Activated CD8-positive, alpha-beta T cell treated with anti-CD3 and anti-CD28 coated beads for 36 hours (primary cell): ENCODE results near the gene RNF220. TPM values are rescaled to one million over a fixed set of nuclear protein-coding genes. Genes with fewer than 3 reads are reported as not detected.

Source experiments
- ATAC-seq: fragments of 200-7000 bp; cut with Tn5 transposase; one replicate; pipeline ENCODE4 v1.10.0; 2021; ENCODE audit warnings: mild to moderate bottlenecking, moderate library complexity
- CTCF ChIA-PET: fragments of 350-600 bp; sonication (Branson Sonifier 250); formaldehyde crosslinking; loops from one replicate; lab custom pipeline; 2021; ENCODE audit warnings: antibody characterized with exemption; lab: Charles Lee
- POLR2A ChIA-PET: fragments of 350-600 bp; sonication (Branson Sonifier 250); formaldehyde crosslinking; loops from one replicate; lab custom pipeline; 2021; ENCODE audit warnings: antibody characterized with exemption; lab: Charles Lee
- DNase-seq: peaks from one replicate; pipeline ENCODE4 v3.0.0-alpha.2; 2020
- H3K27ac Mint-ChIP-seq: one replicate; pipeline ENCODE4 v1.8.0; 2021; ENCODE audit warnings: mild to moderate bottlenecking, mixed read lengths
- H3K27me3 Mint-ChIP-seq: one replicate; pipeline ENCODE4 v1.8.0; 2021; ENCODE audit warnings: mixed read lengths
- H3K36me3 Mint-ChIP-seq: one replicate; pipeline ENCODE4 v1.8.0; 2021; ENCODE audit warnings: low read depth, mixed read lengths
- H3K4me1 Mint-ChIP-seq: one replicate; pipeline ENCODE4 v1.8.0; 2021; ENCODE audit warnings: low read depth, mixed read lengths
- H3K4me3 Mint-ChIP-seq: one replicate; pipeline ENCODE4 v1.8.0; 2021; ENCODE audit warnings: mild to moderate bottlenecking, moderate library complexity, mixed read lengths
- H3K9me3 Mint-ChIP-seq: one replicate; pipeline ENCODE4 v1.8.0; 2021; ENCODE audit warnings: mixed read lengths
- CTCF ChIP-seq: fragments of 200-600 bp; IDR thresholded peaks from one replicate; pipeline ENCODE4 v1.8.0; 2022; ENCODE audit warnings: antibody characterized with exemption, mild to moderate bottlenecking
- intact Hi-C: fragments of 100-400 bp; cut with micrococcal nuclease; formaldehyde crosslinking; loops from one replicate; pipeline ENCODE4 v1.10.0; 2022
- total RNA-seq, 2 experiments: library from RNA; stranded (reverse); gene quantifications; one replicate each; pipeline ENCODE4 v1.2.3, GENCODE V29; 2021

The RNF220 gene
- total RNA-seq, 2 experiments from 2014 or later = 71.9 to 79.1 TPM

DNA sequence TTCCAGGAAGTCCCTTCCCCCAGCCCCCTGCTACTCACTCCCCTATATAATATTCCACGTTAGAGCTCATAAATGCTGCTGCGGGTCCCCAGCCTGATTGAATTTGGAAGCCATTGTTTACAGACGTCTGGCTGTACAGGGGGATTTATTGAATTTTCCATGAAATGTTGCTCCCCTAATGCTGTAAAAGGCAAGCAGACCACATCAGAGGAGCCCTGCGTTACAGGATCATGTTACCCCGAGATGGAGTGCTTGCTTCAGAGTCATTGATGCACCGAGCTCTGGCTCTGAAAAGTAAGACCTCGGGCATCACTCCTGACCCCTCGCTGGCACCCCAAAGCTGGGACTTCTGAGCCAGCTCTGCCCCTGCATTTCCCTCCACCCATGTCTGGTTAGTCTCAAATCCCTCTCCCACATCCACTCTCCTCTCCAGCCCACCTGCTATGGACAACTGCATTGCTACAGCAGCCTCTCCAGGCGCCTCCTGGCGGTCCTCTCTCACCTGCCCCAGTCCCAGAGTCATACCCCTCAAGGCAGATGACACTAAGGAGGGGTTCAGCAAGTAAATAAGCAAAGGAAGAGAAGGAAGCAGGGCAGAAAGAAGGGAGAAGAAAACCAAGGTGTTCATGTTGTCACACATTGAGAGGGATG, 141.5 kb downstream of the RNF220 start:
- Mint-ChIP-seq H3K27me3 (peaks cover 7% of the 10 kb centered on the region), H3K9me3 (no peaks in the 10 kb centered on the region), H3K4me3 (no peak overlapping the region), H3K27ac (no peak overlapping the region), H3K4me1 (no peaks in the 10 kb centered on the region), H3K36me3 (no peaks in the 10 kb centered on the region)
- CTCF ChIA-PET = no interaction called here
- no peak for TF ChIP-seq CTCF
- intact Hi-C loops = no loop called here
- ATAC-seq (no peak), DNase-seq (no peak)
- POLR2A ChIA-PET = interaction anchor here (0.9 kb wide), 1 partner anchor 10 kb away, joined by 4 read pairs; no protein-coding TSS in a partner anchor

GRCh38 chr1:44547361-44547760, 142.3 kb downstream of the RNF220 start:
- no peaks in the 10 kb centered on the region for H3K9me3 Mint-ChIP-seq
- no peaks in the 10 kb centered on the region for H3K36me3 Mint-ChIP-seq
- H3K4me3 Mint-ChIP-seq = no peak overlapping the region
- peaks cover 7% of the 10 kb centered on the region for H3K27me3 Mint-ChIP-seq
- ATAC-seq (no peak), DNase-seq (no peak)
- no peak for TF ChIP-seq CTCF
- no peak overlapping the region for H3K27ac Mint-ChIP-seq
- CTCF ChIA-PET = interaction anchor here (1.1 kb wide), 1 partner anchor 106 kb away, joined by 3 read pairs; no protein-coding TSS in a partner anchor
- POLR2A ChIA-PET = no interaction called here
- H3K4me1 Mint-ChIP-seq = no peaks in the 10 kb centered on the region
- intact Hi-C loops = no loop called here

DNA sequence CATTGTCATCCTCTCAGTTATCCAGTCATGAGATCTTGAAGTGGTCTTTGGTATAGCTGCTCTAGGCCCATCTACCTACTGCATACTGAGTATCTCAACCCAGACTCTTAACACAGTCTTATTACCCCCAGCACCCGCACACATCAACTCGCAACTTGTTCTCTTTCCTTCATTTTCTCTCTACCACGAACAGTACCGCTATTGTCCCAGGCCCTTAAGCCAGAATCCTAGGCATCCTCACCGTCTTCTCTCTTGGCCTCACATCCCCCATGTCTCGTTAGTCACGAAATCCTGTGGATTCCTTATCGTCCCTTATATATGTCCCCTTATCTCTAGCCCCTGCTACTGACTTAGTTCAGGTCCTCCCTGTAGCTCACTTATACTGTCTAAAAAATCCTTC, 142.8 kb downstream of the RNF220 start:
- Mint-ChIP-seq H3K36me3 (no peaks in the 10 kb centered on the region), H3K9me3 (no peaks in the 10 kb centered on the region), H3K4me1 (no peaks in the 10 kb centered on the region), H3K27me3 (peaks cover 7% of the 10 kb centered on the region), H3K4me3 (no peak overlapping the region), H3K27ac (no peak overlapping the region)
- ChIA-PET CTCF (interaction anchor here (1.1 kb wide), 1 partner anchor 105 kb away, joined by 3 read pairs; no protein-coding TSS in a partner anchor), POLR2A (no interaction called here)
- ATAC-seq = no peak
- no peak for DNase-seq
- no peak for TF ChIP-seq CTCF
- intact Hi-C loops = no loop called here

GRCh38 chr1:44549510-44549909, 144.5 kb downstream of the RNF220 start:
- intact Hi-C loops = no loop called here
- Mint-ChIP-seq H3K4me3 (no peak overlapping the region), H3K4me1 (no peaks in the 10 kb centered on the region), H3K27ac (no peak overlapping the region), H3K27me3 (peaks cover 1% of the 10 kb centered on the region), H3K9me3 (no peaks in the 10 kb centered on the region), H3K36me3 (no peaks in the 10 kb centered on the region)
- no peak for TF ChIP-seq CTCF
- no peak for DNase-seq
- ChIA-PET POLR2A (no interaction called here), CTCF (no interaction called here)
- ATAC-seq = no peak

DNA sequence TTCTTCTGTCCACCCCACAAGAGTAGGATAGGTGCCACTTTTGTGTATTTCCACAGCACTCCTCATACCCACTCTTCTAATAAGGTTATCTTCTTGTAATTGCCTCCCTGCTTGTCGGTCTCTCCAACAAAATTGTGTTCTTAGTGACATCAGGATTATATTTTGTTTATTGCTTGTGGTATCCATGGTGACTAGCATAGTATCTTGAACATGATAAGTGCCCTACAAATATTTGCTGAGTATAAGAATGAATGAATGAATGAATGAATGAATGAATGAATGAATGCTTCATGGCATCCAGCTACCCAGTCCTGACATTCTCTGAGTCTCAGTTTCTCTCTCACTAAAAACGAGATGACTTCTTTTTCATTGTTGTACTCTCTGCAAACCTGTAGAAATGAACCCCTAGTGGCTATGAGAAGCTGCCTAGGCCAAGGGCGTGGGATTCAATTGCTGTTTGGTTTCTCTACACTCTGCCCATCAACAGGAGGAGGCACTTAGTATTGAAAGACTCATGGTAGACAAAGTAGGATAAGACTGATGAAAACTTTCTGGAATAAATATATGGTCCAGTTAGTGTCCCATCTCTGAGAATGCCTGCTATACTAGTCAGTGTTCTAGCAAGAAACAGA, 148.2 kb downstream of the RNF220 start:
- DNase-seq = no peak
- H3K27me3 Mint-ChIP-seq = no peaks in the 10 kb centered on the region
- intact Hi-C loops = no loop called here
- CTCF ChIA-PET = interaction anchor here (1.3 to 3.6 kb wide), 4 partner anchors 8 to 41 kb away, joined by 3 to 16 read pairs (median 6); no protein-coding TSS in a partner anchor
- H3K27ac Mint-ChIP-seq = no peak overlapping the region
- no peaks in the 10 kb centered on the region for H3K36me3 Mint-ChIP-seq
- no peak for TF ChIP-seq CTCF
- no peak overlapping the region for H3K4me3 Mint-ChIP-seq
- POLR2A ChIA-PET = no interaction called here
- ATAC-seq = no peak
- H3K9me3 Mint-ChIP-seq = no peaks in the 10 kb centered on the region
- no peaks in the 10 kb centered on the region for H3K4me1 Mint-ChIP-seq
